Subcutaneous abdominal adipose tissue (tissue), 5 donors: ENCODE results near the gene CCP110.

ENCODE experiments used
- H3K27ac ChIP-seq: one replicate; pipeline ENCODE4 v1.7.0; 2013; ENCODE audit warnings: low read depth, mild to moderate bottlenecking, inconsistent platforms, low read length, moderate library complexity
- H3K27me3 ChIP-seq, 5 donors: one replicate each; pipeline ENCODE4 v1.7.0; 2013; ENCODE audit warnings: low read length in 5 of 5, inconsistent platforms in 1 of 5; ENCODE audit not compliant: control insufficient read depth in 5 of 5, insufficient read depth in 4 of 5
- H3K36me3 ChIP-seq, 5 donors: one replicate each; pipeline ENCODE4 v1.7.0; 2013; ENCODE audit warnings: low read length in 5 of 5; ENCODE audit not compliant: control insufficient read depth in 5 of 5, insufficient read depth in 5 of 5
- H3K4me1 ChIP-seq, 5 donors: one replicate each; pipeline ENCODE4 v1.7.0; 2013; ENCODE audit warnings: low read length in 5 of 5, mild to moderate bottlenecking in 3 of 5, moderate library complexity in 1 of 5; ENCODE audit not compliant: control insufficient read depth in 5 of 5, insufficient read depth in 5 of 5
- H3K4me3 ChIP-seq, 5 donors: one replicate each; pipeline ENCODE4 v1.7.0; 2013; ENCODE audit warnings: low read length in 5 of 5, low read depth in 1 of 5
- H3K9ac ChIP-seq, 5 donors: one replicate each; pipeline ENCODE4 v1.7.0; 2013; ENCODE audit warnings: low read length in 5 of 5, mild to moderate bottlenecking in 4 of 5, moderate library complexity in 3 of 5
- H3K9me3 ChIP-seq, 5 donors: one replicate each; pipeline ENCODE4 v1.7.0; 2013; ENCODE audit warnings: low read length in 5 of 5; ENCODE audit not compliant: control insufficient read depth in 5 of 5
- donor health status: healthy.
- donor health status: healthy.
- donor health status: healthy.
- donor health status: healthy.
- donor health status: healthy.

CCP110 gene

GRCh38 chr16:19522397-19522732 lies 1.4 kb upstream of the CCP110 start:
- H3K9me3 ChIP-seq: no peaks in the 10 kb centered on the region
- H3K4me1 ChIP-seq: peaks cover 0 to 55% (median 39%) of the 10 kb centered on the region in 5 donors
- H3K36me3 ChIP-seq: no peaks in the 10 kb centered on the region
- H3K27ac ChIP-seq: peak overlapping the region; percentile 96
- H3K27me3 ChIP-seq: no peaks in the 10 kb centered on the region
- H3K9ac ChIP-seq: no peak overlapping the region
- H3K4me3 ChIP-seq: peak overlapping the region in 3 of 5 donors; percentile 40 to 97 (median 88)

DNA sequence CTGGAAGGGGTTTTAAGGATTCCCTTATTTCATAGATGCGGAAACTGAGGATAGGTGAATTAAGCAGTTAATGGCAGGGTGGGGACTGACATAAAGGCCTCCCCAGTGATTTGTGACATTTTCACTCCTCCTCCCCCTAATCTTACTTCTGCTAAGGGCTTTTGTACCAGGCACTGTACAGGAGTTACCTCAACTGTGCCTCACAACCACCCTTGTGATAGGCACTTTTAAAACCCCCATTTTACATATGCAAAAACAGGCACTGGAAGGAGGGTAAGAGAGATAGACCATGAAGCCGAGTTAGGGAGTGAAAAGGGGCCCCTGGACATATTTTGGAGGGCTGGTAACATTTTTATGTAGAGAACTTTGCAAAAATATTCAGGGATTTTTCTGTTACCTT lies 982 bp upstream of the CCP110 start:
- H3K36me3 ChIP-seq: peaks cover 0 to 1% (median 0%) of the 10 kb centered on the region in 5 donors
- no peaks in the 10 kb centered on the region for H3K9me3 ChIP-seq
- no peak overlapping the region for H3K4me3 ChIP-seq
- no peak overlapping the region for H3K27ac ChIP-seq
- H3K4me1 ChIP-seq: peaks cover 0 to 55% (median 39%) of the 10 kb centered on the region in 5 donors
- no peaks in the 10 kb centered on the region for H3K27me3 ChIP-seq
- no peak overlapping the region for H3K9ac ChIP-seq

- Histone ChIP-seq H3K4me3 (no peak overlapping the region), H3K27ac (no peak overlapping the region), H3K4me1 (peaks cover 0 to 55% (median 39%) of the 10 kb centered on the region in 5 donors), H3K27me3 (no peaks in the 10 kb centered on the region), H3K9ac (no peak overlapping the region), H3K36me3 (peaks cover 0 to 5% (median 2%) of the 10 kb centered on the region in 5 donors), H3K9me3 (no peaks in the 10 kb centered on the region)
Measured at GRCh38 chr16:19523184-19523558, 571 bp upstream of the CCP110 start.

- Histone ChIP-seq H3K9me3 (no peaks in the 10 kb centered on the region), H3K27ac (peak overlapping the region; percentile 24)
Measured at GRCh38 chr16:19524356-19524615, 544 bp downstream of the CCP110 start.

GRCh38 chr16:19524616-19525384 lies 1.1 kb downstream of the CCP110 start:
- Histone ChIP-seq H3K9me3 (no peaks in the 10 kb centered on the region), H3K27ac (no peak overlapping the region), H3K36me3 (peaks cover 3 to 14% (median 9%) of the 10 kb centered on the region in 5 donors), H3K27me3 (no peaks in the 10 kb centered on the region), H3K4me1 (peaks cover 0 to 49% (median 39%) of the 10 kb centered on the region in 5 donors), H3K4me3 (peak overlapping the region; percentile 92 to 99 (median 96)), H3K9ac (peak overlapping the region in 4 of 5 donors; percentile 84 to 89 (median 86))

More at GRCh38 chr16:19524356-19524615, 544 bp downstream of the CCP110 start:
- Histone ChIP-seq H3K36me3 (peaks cover 3 to 14% (median 9%) of the 10 kb centered on the region in 5 donors), H3K9ac (peak overlapping the region in 4 of 5 donors; percentile 84 to 89 (median 86)), H3K4me1 (peaks cover 0 to 51% (median 39%) of the 10 kb centered on the region in 5 donors), H3K27me3 (no peaks in the 10 kb centered on the region), H3K4me3 (peak overlapping the region; percentile 92 to 99 (median 96))

DNA sequence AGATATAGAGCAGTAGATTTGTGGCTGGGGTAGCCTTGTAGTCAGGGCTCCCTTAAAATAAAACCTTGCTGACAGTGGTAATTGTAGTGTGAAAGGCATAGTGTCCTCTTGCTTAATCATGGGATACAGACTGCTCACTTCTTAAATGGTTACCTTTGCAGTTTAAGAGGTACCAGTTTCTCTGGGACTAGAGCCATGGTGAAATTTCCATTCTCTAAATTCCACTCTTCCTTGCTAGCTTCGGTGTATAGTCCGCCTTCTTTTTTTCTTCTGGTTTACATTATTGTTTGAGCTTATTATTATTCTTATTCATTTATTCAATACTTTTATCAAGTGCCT lies 1.6 kb downstream of the CCP110 start:
- H3K27me3 ChIP-seq: no peaks in the 10 kb centered on the region
- no peak overlapping the region for H3K27ac ChIP-seq
- peaks cover 3 to 14% (median 9%) of the 10 kb centered on the region in 5 donors for H3K36me3 ChIP-seq
- peak overlapping the region in 3 of 5 donors; percentile 92 to 99 (median 94) for H3K4me3 ChIP-seq
- H3K4me1 ChIP-seq: peaks cover 0 to 43% (median 35%) of the 10 kb centered on the region in 5 donors
- no peaks in the 10 kb centered on the region for H3K9me3 ChIP-seq
- H3K9ac ChIP-seq: peak overlapping the region in 1 of 5 donors; percentile 32

DNA sequence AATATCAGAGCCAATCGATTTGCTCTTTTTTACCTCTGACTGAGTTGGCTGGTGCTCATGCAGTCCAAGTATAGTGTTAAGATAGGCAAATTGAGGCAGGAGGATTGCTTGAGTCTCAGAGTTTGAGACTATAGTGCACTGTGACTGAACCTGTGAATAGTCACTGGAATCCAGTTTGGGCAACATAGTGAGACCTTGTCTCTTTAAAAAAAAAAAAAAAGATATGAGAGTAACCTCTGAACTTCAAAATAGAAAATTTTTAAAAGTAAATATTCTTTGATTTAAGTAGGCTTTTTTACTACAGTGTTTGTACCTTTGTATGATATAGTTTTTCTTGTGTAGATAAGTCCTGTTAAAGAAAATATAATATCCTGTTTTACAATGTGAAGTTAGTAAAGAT lies 3.4 kb downstream of the CCP110 start:
- Histone ChIP-seq H3K4me1 (peaks cover 0 to 27% (median 22%) of the 10 kb centered on the region in 5 donors), H3K27me3 (no peaks in the 10 kb centered on the region), H3K9ac (no peak overlapping the region), H3K36me3 (peaks cover 3 to 14% (median 9%) of the 10 kb centered on the region in 5 donors), H3K9me3 (no peaks in the 10 kb centered on the region), H3K27ac (no peak overlapping the region), H3K4me3 (no peak overlapping the region)

DNA sequence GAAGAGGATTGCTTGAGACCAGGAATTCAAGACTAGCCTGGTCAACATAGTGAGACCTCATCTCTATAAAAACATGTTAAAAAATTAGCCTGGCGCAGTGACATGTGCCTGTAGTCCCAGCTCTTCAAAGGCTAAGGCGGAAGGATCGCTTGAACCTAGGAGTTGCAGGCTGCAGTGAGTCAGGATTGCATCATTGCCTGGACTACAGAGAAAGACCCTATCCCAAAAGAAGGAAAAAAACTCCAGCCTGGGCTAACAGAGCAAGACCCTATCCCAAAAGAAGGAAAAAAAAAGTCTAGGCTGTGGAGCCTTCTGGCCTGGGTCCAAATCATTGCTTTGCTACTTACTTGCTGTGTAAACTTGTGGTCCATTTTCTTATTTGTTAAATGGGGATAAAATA lies 4.9 kb downstream of the CCP110 start:
- H3K9ac ChIP-seq: no peak overlapping the region
- H3K36me3 ChIP-seq: peaks cover 15 to 29% (median 17%) of the 10 kb centered on the region in 5 donors
- H3K9me3 ChIP-seq: no peaks in the 10 kb centered on the region
- peaks cover 0 to 20% (median 16%) of the 10 kb centered on the region in 5 donors for H3K4me1 ChIP-seq
- H3K4me3 ChIP-seq: no peak overlapping the region
- H3K27me3 ChIP-seq: no peaks in the 10 kb centered on the region
- no peak overlapping the region for H3K27ac ChIP-seq

GRCh38 chr16:19532601-19533000 lies 8.9 kb downstream of the CCP110 start:
- Histone ChIP-seq H3K27me3 (no peaks in the 10 kb centered on the region), H3K27ac (no peak overlapping the region), H3K9me3 (no peaks in the 10 kb centered on the region), H3K36me3 (peaks cover 21 to 48% (median 33%) of the 10 kb centered on the region in 5 donors), H3K4me1 (no peaks in the 10 kb centered on the region), H3K4me3 (no peak overlapping the region), H3K9ac (no peak overlapping the region)

DNA sequence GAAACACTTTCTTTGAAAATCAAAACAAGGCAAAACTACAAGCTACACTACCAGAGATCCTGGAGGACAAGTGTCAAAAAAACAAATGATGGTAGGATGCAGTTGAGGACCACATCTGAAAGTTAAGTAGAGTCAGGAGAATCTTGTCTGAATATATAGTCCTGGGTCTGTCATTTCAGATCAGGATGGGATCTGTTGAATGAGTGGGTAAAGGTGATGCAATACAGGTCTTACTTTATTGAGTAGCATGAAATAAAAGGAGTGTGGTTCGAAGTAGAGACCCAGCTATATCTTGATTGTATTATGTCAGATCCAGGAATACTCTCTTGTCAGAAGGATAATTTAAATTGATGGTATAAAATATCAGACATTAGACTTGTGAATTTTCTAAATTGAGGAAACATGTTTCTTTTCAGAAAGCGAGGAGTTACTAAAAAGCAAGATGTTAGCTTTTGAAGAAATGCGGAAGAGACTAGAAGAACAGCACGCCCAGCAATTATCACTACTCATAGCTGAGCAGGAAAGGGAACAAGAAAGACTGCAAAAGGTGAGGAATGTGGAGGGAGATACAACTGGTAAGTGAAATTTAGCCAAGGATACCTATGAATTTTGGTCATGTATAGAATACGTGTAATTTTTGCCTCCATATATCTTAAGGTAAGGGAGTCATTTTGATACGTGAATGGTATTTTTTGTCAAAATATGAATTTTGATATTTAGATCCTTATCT lies 16.7 kb downstream of the CCP110 start:
- Histone ChIP-seq H3K4me3 (no peak overlapping the region), H3K9ac (no peak overlapping the region), H3K9me3 (no peaks in the 10 kb centered on the region), H3K27me3 (no peaks in the 10 kb centered on the region), H3K4me1 (no peaks in the 10 kb centered on the region), H3K36me3 (peaks cover 21 to 56% (median 42%) of the 10 kb centered on the region in 5 donors), H3K27ac (no peak overlapping the region)
